HS-5 (cell line): ENCODE results near the gene ESPN.
A peak's percentile ranks its signal among the peaks of the same experiment; 100 is the strongest.
"Not testable (repeated sequence)": the region's sequence is repeated elsewhere in the genome, so short reads cannot be mapped to it uniquely, and the experiment has no call there.

Source experiments
- DNase-seq: peaks from one replicate; pipeline ENCODE4 v3.0.0-alpha.2; 2012; ENCODE audit warnings: low read depth

Gene ESPN

GRCh38 chr1:6424619-6425593, at the start of gene ESPN:
TSS of gene ESPN (plus strand) at chr1:6424776. CDS start at chr1:6424956, 180 bp downstream.
- DNase-seq = no peak

DNA sequence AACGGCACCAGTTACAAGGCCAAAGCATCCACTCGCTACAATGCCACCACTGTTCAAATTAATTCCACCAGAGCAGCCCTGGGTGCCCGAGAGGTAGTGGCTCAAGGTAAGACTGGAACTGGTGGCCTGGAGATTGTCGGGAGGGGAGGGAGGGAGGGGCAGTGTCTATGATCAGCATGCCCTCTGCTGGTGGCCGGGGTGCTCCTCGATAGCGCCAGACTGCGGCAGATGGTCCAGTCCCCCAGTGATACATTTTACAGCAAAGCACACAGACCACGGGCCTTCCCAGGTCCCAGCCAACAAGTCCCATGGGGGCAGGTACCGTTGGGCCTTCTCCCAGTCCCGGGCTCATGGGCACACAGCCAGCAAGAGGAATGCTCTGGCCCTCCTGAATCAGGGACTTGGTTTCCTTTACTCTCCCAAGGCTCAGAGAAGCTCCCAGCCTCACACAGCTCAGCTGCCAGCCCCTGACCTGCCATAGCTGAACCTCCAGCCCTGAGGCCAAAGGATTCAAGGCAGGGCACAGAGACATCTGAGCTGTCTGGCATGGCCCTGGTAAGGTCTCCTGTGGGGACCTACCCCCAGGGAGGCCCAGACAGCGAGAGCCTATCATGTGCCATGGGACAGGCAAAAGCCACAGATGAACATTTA, 46.4 kb upstream of the ESPN start:
- no peak for DNase-seq

- no peak for DNase-seq
Measured at GRCh38 chr1:6380037-6380436, 44.5 kb upstream of the ESPN start.

- no peak for DNase-seq
Measured at GRCh38 chr1:6384135-6384534, 40.4 kb upstream of the ESPN start.

DNA sequence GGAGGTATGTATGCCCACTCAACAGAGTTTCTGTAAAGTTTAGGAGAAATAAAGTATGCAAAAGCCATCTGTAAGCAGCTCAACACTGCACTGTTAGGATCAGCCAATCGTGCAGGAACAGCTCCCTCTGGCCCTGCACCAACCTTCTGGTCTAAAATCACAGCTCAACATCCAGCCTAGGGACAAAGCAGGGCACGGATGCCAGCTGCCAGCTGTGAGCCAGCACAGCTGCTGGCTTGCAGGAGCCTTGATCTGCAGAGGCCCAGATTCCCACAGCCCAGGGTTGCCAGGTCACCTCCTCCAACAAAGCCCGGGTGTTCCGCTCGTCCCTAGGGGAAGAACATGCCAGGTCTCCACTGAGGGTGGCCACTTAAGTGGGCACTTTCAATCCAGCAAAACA, 39.6 kb upstream of the ESPN start:
- DNase-seq = no peak

GRCh38 chr1:6385488-6386191, 38.9 kb upstream of the ESPN start:
- peak; percentile 58 for DNase-seq

DNA sequence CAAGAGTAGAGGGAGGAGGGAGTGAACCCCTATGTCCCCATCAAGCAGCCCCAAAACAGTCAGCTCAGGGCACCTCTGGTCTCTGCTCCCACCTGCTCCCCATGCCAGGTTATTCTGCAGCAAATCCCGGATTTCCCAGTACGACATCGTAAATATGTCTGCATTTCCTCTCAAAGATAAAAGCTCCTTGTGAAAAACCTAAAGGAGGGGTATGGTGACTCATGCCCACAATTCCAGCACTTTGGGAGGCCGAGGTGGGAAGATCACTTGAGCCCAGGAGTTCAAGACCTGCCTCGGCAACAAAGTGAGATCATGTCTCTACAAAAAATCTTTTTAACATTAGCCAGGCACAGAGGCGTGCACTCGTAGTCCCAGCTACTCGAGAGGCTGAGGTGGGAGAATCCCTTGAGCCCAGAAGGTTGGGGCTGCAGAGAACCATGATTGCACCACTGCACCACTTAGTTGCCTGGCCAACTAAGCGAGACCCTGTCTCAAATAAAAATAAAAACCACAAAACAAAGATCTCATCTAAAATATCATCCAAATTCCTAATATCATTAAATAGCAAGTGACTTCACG, 38.1 kb upstream of the ESPN start:
- no peak for DNase-seq

- no peak for DNase-seq
Measured at GRCh38 chr1:6389971-6390370, 34.6 kb upstream of the ESPN start.

GRCh38 chr1:6391951-6392808, 32.4 kb upstream of the ESPN start:
- DNase-seq = no peak

DNA sequence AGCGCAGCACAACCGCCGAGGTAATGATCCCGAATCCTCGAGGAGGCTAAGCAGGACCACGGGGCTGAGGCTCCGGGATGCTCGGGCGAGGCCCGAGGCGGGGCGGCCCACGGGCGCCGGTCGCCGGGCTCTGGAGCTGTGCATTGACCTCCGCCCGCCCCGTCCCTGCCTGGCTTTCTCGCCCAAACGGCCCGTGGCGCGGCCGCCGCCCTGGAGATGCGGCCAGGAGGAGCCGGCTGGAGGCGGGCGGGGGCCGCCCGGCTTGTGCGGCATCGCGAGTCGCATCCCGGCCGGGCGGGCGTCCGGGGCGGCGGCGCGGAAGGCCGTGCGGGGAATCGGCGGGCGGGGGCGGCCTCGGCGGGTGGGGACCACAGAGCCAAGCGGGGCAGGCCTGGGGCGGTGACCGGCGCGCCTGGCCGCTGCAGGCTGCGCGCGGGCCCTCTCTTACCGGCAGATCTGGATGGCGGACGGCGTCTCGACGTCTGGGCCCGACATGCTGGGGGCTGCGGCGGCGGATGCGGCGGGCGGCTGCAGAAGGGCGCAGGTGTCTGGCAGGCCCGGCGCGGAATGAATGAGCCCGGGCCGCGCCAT, 31.7 kb upstream of the ESPN start:
- no peak for DNase-seq

- peak; percentile 57 for DNase-seq
Measured at GRCh38 chr1:6393400-6394187, 31.0 kb upstream of the ESPN start, which contains the start of gene ACOT7. TSS of gene ACOT7 (minus strand) at chr1:6393767. CDS start at chr1:6393399, 368 bp downstream.

- not testable (repeated sequence) for DNase-seq
Measured at GRCh38 chr1:6395130-6395529, 29.4 kb upstream of the ESPN start.

- not testable (repeated sequence) for DNase-seq
Measured at GRCh38 chr1:6395781-6396244, 28.8 kb upstream of the ESPN start.

DNA sequence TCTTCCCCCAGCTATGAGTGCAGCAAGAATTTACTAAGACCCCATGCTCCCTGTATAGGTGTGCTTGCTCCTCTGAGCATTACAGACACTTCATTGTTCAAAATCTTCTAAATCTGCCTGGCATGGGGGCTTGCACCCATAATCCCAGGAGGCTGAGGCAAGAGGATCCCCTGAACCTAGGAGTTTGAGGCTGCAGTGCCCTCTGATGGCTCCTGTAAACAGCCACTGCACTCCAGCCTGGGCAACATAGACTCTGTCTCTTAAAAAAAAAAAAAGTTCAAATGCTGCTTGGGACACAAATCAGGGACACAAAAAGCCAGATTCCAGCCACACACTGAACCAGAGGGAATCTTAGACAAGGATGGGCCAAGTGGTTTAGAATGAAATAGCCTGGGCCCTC, 27.6 kb upstream of the ESPN start:
- DNase-seq = no peak

DNA sequence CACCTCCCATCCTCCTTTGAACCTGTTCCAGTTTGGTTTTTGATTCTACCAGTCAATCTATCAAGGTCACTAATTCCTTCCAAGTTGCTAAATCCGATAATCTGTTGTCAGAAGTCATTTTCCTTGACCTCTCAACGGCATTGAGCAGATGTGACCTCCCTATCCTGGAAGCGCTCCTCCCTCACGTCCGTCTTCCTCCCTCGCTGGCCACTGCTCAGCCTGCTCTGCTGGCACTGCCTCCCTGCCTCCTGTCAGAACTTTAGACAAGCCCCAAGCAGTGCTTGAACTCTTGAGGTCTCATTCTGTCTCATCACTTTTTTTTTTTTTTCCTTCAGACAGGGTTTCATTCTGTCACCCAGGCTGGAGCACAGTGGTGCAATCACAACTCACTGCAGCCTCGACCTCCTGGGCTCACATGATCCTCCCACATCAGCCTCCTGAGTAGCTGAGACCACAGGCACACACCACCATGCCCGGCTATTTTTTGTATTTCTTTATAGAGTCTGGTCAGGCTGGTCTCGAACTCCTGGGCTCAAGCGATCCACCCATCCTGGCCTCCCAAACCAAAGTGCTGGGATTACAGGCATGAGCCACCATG, 26.6 kb upstream of the ESPN start:
- no peak for DNase-seq

- DNase-seq = no peak
Measured at GRCh38 chr1:6399294-6399693, 25.3 kb upstream of the ESPN start.

- DNase-seq = no peak
Measured at GRCh38 chr1:6401673-6402072, 22.9 kb upstream of the ESPN start.

- no peak for DNase-seq
Measured at GRCh38 chr1:6408023-6408422, 16.6 kb upstream of the ESPN start.

- no peak for DNase-seq
Measured at GRCh38 chr1:6409053-6409452, 15.5 kb upstream of the ESPN start.
